Measurements from ENCODE around the gene ATP13A5.

GRCh38 chr3:193377591-193377990, 962 bp downstream of the ATP13A5 start:
- TF ChIP-seq POLR2A (IDR thresholded peaks at IDR 0.05): no peak
- TF ChIP-seq CTCF (IDR thresholded peaks at IDR 0.05): no peak
